TTC549 (cell line): ENCODE results near the gene MYOF.
"Not testable (repeated sequence)": the region's sequence is repeated elsewhere in the genome, so short reads cannot be mapped to it uniquely, and the experiment has no call there.

Experiments used
- FAIRE-seq: peaks from 2 replicates; lab custom pipeline; 2012; peaks lifted over from hg19 to GRCh38; lab: Jason Lieb, UNC

The MYOF gene

GRCh38 chr10:93476756-93477155 is 5.4 kb downstream of the MYOF start:
- no peak for FAIRE-seq

DNA sequence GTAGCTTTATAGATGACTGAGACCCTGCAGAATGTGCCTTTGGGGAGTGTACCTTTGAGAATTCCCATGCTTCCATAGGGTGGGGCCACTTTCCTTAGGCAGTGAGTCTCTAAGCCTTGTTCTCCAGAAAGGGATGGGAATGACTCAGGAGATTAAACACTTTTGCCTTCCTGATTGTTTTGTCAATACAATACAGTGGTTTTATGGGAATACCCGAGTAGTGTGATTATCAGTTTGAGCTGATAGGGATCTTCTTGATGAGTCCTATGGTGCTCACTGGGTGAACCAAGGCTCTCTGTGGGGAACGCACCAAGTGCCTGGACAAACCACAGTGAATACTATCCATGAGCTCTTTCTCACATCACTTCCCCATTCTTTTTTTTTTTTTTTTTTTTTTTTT is 6.3 kb downstream of the MYOF start:
- no peak for FAIRE-seq

DNA sequence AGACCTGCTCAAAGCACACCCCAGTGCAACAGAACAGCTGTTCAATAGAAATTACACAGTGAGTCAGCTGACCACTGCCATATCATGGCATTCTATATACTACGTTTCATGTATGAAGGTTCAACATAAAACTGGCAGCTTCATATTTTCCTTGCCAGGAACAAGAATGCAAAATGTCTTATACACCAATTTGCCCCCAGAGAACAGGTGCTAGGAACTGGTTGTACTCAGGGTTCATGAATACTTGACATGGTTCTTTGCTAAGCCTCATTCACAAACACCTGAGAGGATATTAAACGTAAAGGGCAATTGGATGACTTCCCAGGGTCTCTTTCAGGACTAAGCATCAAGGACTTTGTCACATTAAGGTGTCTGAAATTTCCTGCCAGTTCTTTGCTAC is 6.9 kb downstream of the MYOF start:
- no peak for FAIRE-seq

DNA sequence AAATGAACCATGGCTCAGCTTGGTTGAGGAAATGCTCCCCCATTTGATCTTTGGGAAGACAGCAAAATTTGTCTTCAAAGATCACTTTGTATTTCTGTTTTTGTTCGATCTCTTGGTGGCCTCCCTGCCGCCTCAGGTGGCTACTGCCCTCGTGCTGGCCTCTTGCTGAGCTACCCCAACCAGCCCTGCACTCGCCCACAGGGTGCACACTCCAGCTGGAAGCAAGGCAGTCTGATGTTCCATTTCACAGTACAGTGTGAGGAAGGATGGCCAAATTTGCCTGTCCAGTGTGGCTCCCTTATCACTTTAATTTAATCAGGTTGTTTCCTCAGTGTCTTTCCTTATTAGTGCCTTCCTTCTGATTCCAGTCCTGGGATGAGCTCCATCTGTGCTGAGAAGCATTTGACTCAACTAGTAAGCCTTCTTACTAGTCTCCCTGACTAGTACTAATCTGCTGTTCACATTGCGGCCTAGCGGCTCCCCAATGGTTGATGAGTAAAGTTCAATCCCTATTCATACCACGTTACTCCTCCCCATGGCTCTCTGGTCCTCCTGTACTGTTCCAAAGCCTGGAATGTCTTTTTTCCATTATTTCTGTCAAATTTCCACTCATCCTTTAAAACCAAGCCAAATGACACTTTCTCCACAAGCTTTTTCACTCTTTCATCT is 8.2 kb downstream of the MYOF start:
- no peak for FAIRE-seq

- no peak for FAIRE-seq
Observed at GRCh38 chr10:93473161-93473560, 9.0 kb downstream of the MYOF start.

DNA sequence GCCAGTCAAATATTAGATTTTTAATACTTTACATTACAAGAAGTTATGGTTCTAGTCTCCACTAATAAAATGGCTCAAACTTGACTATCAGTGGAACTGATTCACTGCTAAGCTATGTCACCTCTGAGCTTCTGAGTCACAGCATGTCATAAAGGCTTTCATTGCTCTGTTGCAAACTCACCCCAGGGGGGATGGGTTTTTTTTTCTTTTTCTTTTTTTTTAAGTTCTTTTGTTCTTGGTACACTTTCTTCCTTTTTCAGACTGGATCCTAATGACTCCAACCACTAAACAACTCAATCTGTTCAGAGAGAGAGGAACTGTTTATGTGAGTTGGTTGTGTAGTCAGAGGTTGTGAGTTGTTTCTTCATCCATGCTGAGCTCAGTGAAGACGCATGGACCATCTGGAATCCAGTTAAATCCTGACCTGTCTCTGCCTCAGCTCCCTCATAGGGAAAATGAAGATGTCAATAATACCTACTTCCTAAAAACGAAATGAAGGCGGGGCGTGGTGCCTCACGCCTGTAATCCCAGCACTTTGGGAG is 11.0 kb downstream of the MYOF start:
- FAIRE-seq, result no peak

DNA sequence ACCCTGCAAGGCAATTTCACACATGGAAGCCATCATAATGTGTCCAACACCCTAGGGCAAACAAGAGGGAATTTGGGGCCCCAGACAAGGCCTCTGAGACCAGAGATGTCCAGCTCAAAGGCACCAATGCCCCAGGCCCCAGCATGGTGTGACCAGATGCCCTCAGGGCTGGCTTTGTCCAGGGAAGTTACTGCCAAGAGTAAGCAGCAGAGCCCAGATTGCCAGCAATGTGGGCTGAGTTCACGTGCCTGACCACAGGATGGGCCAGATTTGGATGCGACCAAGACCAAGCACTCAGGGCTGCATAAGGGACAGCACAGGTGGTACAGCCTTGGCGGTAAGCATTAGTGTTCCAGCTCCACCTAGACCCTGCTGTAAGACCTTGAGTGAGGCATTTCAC is 12.7 kb downstream of the MYOF start:
- FAIRE-seq, result no peak

- no peak for FAIRE-seq
Observed at GRCh38 chr10:93468461-93469213, 13.5 kb downstream of the MYOF start.

- not testable (repeated sequence) for FAIRE-seq
Observed at GRCh38 chr10:93467635-93468034, 14.5 kb downstream of the MYOF start.

DNA sequence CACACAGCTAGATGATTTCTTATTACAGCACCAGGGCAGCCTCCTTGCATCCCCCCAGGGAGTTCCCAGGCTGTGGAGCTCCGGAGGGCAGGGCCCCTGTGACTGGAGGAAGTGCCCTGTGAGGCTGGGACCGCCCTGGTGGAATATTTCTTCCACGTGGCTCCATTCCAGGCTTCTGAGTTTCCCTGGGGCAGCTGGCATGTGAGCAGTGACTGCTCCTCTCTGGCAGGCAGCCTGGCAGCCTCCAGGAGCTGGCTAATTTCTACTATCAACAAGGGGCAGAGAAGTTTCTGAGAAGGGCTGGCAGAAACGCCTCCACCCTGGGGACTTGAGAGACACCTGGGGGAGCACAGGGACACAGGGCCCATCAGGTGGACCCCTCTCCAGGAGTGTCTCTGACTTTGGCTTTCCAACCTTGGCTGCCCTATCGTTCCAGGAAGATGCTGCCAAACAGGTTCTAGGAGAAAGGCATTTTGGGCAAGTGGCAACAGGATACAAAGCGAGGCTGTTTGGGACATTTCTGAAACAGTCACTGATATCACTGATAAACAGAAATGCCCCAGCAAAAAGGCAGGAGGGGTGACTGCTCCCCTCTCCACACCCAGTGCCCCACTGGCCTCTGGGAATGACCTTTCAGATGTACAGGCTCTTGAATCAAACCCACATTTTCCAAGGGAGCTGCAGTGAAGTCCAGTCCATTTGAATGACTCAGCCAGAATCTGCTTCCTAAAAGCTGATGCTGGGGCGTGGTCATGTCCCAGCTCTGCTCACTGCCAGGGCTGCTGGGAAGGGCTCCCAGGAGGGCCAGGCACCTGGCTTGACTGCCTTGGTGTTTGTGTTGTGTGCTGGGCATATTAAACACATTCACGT is 16.1 kb downstream of the MYOF start:
- no peak for FAIRE-seq

DNA sequence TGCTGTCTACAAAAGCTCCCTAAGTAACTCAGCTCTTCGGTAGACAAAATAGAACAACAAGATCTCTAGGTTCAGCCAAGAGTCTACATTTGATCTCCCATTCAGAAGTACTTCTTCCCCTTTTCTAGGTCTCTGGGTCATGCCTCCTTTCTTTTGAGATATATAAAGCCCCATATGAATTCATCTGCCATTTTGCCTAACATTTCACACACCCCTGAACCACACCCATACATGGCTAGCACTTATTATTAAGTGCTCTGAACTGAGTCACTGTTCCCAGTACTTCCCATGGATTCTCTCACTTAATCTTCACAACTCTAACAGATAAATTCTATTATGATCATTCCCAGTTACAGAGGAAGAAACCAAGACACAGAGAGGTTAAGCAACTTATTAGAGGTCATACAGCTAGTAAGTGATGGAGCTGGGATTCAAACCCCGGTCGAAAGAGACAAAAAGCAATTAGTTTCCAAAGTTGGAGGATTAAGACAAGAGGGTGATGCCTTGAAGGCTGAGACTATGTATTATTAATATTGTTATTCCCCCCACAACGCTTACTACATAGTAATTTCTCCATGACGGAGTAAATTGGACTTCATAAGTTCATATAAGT is 17.3 kb downstream of the MYOF start:
- FAIRE-seq, result no peak

DNA sequence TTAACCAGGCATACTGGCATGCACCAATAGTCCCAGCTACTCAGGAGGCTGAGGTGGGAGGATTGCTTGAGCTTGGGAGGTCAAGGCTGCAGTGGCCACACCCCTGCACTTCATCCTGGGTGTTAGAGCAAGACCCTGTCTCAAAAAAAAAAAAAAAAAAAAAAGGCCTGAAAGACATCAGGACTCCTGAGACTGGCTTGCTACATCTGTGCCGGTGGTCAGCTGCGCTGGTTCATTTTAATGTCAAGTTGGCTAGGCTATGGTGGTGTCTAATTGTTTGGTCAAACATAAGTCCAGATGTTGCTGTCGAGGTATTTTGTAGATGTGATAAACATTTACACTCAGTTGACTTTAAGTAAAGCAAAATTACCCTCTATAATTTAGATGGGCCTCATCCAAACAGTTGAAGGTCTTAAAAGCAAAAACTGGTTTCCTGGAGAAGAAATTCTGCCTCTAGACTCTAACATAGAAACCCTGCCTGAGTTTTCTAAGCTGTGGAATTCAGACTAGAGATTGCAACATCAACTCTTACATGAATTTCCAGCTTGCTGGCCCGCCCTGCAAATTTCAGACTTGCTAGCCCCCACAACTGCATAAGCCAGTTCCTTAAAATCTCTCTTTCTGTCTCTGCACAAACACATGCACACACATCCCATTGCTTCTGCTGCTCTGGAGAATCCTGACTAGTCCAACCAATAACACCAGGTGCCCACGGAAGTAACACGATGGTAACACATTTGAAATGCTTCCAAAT is 18.2 kb downstream of the MYOF start:
- FAIRE-seq, result no peak

- no peak for FAIRE-seq
Observed at GRCh38 chr10:93462881-93463280, 19.3 kb downstream of the MYOF start.

DNA sequence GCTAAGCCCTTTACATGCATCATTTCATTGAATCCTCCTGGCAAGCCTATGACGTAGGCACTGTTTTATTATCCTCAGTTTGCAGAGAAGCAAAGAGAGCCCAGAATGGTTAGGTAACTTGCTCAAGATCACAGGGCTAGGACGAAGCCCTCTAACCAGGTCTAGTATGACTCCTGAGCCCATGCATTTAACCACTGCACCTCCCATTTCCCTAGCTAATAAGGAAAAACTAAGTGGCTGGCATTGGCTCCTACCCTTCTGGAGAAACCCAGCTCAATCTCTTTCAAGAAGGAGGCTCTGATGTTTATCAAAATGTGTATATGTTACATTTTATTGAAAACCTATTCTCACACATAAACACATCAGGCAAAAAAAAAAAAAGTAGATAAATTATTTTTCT is 19.8 kb downstream of the MYOF start:
- no peak for FAIRE-seq

GRCh38 chr10:93461807-93462178 is 20.3 kb downstream of the MYOF start:
- no peak for FAIRE-seq

DNA sequence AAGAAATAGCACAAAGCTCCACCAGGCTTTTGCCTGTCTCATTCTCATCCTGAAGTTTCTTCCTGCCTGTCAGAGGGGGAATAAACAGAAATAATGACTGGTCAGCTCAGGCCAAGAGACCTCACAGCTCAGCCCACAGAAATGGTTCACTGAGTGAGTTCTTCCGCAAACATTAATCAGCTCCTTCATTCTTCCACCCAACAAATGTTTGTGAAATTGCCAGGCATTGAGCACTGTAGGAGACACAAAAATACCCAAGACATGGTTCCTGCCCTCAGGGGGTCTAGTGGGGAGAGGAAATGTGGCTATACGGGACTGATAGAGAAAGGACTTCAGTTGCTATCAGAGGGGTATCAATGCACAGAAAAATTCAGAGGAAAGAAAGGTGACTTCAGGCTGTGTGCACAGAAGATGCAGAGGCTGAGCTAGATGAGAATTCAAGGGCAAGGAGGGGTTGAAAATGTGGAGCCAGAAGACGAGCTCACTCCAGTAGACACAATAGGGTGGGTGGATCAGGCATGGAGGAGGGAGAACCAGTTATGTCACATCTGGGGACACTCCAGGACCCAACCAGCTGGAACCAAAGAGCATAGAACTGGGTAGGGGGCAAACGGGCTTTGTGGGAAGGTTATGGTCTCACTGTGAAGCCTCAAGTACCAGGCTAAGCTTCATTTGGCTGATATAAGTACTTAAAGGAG is 20.9 kb downstream of the MYOF start:
- no peak for FAIRE-seq

DNA sequence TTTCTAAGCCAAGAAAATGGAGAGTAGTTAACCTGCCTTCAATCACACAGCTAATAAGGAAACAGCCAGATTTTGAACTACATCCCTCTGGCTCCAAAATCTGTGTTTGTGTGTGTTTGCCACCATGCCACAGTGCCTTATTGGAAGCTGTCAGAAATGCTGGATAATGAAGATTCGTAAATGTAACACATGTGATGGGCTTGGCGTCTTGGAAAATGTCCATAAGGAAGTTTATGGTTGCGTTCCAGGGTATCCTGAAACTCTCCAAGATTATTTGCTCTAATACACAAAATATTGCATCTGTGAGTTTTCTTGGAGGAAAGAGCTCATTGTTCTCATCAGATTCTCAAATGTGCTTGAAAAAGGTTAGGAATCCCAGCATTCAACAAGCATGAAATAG is 22.7 kb downstream of the MYOF start:
- FAIRE-seq, result no peak

- peak; percentile 89 for FAIRE-seq
Observed at GRCh38 chr10:93458821-93459257, 23.3 kb downstream of the MYOF start.

DNA sequence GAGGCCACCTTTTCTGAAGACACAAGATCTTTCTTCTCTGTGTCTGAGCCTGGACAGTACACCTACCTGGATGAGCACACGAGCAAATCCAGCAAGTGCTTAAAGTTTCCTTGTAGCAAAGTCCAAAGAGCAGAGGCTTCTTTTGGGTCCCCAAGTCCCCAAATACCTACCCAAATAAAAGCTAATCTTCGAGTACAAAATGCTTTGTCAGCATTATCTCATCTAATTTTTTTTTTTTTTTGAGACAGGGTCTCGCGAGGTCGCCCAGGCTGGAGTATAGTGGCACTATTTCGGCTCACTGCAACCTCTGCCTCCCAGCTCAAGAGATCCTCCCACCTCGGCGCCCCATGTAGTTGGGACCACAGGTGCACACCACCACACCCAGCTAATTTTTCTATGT is 24.6 kb downstream of the MYOF start:
- FAIRE-seq, result no peak

GRCh38 chr10:93456480-93456879 is 25.7 kb downstream of the MYOF start:
- no peak for FAIRE-seq

DNA sequence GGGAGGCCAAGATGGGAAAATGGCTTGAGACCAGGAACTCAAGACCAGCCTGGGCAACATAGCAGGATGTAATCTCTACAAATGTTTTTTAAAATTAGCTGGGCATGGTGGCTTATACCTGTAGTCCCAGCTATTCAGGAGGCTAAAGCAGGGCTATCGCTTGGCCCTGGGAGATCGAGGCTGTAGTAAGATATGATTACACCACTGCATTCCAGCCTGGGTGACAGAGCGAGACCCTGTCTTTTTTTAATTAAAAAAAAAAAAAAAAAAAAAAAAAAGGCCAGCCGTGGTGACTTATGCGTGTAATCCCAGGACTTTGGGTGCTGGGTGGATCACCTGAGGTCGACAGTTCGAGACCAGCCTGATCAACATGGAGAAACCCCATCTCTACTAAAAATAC is 27.4 kb downstream of the MYOF start:
- FAIRE-seq, result no peak
